Amygdala (tissue), 56 donors: ENCODE data around the gene CBFA2T2.
"Not testable (repeated sequence)": the region's sequence is repeated elsewhere in the genome, so short reads cannot be mapped to it uniquely, and the experiment has no call there.

ENCODE experiments used
- DNase-seq, 56 donors: peaks; one replicate each; lab custom pipeline; 2025; lab: John Stamatoyannopoulos, UW

Gene CBFA2T2

DNA sequence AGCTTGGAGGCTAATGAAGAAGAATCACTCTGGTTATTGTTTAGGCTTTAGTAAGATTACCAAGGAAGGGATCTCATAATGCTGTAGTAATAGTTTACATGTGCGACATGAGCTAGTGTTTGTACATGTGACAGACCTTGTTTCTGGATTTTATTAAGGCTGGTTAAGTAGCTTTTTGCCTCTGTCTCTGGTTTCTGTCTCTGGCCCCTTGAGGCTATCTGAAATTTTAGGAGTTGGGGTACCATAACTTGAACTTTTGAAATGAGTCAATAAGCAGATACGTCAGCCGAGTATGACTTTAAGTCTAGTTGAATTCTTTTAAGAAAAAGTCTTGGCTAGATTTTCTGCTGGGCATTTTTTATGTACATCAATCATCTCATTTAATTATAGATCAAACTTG lies 9.5 kb downstream of the CBFA2T2 start:
- DNase-seq: no peak

GRCh38 chr20:33501000-33501399 lies 11.1 kb downstream of the CBFA2T2 start:
- DNase-seq: no peak

- no peak for DNase-seq
These were observed 13.7 kb downstream of the CBFA2T2 start for GRCh38 chr20:33503564-33503963.

DNA sequence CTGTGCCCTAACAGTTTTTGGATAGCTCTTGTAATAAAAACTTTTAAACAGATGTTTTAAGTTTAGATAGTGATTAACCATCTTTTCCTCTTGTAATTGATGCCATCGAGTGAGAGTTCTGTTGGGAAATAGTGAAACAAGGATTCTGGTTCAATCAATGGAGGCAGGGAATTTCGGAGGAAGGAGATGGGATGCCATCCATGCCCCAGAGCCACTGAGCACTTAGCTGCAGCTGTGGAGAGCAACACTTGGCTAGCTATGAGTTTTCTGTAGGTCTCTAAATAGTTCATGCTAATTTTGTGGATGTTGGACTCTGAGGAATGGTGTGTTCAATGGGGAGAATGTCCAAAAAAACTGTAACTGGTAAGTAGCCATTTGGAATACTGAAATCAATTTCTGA lies 16.7 kb downstream of the CBFA2T2 start:
- no peak for DNase-seq

GRCh38 chr20:33507461-33507860 lies 17.6 kb downstream of the CBFA2T2 start:
- DNase-seq: no peak

GRCh38 chr20:33508015-33508414 lies 18.1 kb downstream of the CBFA2T2 start:
- not testable (repeated sequence) for DNase-seq

- DNase-seq: not testable (repeated sequence)
These were observed 19.2 kb downstream of the CBFA2T2 start for GRCh38 chr20:33509057-33509456.

DNA sequence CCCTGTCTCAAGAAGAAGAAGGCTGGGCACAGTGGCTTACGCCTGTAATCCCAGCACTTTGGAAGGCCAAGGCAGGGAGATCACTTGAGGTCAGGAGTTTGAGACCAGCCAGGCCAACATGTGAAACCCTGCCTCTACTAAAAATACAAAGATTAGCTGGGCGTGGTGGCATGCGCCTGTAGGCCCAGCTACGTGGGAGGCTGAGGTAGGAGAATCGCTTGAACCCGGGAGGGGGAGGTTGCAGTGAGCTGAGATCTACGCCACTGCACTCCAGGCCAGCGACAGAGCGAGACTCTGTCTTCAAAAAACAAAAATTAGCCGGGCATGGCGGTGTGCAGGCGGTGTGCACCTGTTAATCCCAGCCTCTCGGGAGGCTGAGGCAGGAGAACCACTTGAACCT lies 22.0 kb downstream of the CBFA2T2 start:
- not testable (repeated sequence) for DNase-seq

GRCh38 chr20:33515569-33516216 lies 25.8 kb downstream of the CBFA2T2 start:
- no peak for DNase-seq

GRCh38 chr20:33516882-33517281 lies 27.0 kb downstream of the CBFA2T2 start:
- no peak for DNase-seq

DNA sequence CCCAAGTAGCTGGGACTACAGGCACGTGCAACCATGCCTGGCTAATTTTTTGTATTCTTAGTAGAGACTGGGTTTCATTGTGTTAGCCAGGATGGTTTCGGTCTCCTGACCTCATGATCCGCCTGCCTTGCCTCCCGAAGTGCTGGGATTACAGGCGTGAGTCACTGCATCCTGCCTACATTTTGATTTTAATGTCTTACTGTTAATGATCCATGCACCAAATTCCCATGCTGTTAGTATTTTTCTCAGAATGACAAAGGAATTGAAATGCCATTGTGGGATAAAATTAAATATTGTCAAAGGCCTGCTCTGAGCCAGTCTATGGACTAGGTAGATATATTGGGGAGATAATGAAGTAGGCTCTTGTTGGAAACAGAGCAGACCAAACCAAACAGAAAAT lies 28.2 kb downstream of the CBFA2T2 start:
- no peak for DNase-seq

GRCh38 chr20:33521461-33521860 lies 31.6 kb downstream of the CBFA2T2 start:
- DNase-seq: no peak

DNA sequence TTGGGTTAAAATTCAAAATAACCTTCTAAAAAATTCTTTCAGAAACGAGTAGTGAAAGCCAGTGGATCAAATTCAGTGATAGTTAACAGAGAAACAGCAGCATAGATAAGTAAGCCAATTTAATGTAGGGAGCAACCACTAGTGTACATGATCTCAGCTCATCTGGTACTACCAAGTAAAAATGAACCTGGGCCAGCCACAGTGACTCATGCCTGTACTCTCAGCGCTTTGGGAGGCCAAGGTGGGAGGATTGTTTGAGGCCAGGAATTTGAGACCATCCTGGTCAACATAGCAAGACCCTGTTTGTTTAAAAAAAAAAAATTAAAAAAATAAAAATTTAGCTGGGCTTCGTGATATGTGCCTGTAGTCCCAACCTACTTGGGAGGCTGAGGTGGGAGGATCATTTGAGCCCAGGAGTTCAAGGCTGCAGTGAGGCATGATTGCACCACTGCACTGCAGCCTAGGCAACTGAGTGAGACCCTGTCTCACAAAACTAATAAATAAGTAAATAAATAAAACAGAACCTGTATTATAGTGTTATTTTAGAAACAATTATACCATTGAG lies 32.4 kb downstream of the CBFA2T2 start:
- no peak for DNase-seq

DNA sequence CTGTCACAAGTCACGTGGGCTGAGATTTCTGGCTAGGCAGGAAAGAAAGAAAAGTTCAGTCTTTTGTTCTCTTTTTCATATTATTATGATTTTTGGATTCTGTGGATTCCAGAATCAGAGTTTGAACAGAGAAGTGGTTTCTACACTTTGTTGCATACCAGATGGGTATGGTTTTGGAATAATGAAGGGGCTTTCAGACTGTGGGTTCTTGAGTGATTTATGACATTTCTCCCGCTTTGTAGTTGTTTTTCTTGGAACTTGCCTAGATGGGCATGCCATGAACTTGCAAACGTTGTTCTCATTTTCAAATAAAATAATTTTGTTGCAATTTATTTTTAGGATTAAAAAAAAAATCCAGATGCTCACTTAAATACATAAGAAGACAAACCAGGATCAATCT lies 34.4 kb downstream of the CBFA2T2 start:
- DNase-seq: no peak

DNA sequence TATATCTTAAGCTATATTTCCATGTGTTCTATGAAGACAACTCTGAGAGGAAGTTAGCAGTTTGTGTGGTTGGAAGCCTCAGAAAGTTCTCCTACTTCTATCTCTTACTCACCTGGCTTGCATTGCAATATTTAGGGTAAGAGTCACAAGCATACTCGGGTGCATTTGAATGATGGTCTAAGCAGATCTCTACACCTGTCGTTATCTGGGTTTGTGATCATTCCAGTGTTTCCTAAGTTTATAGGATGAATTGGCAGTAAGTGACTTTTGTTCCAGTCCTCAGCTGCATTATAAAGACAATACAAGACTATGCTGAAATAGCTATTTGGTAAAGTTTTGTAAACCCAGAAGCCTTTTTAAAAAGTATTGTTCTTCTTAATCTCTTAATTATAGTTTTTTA lies 36.9 kb downstream of the CBFA2T2 start:
- no peak for DNase-seq

GRCh38 chr20:33531047-33531877 lies 41.4 kb downstream of the CBFA2T2 start:
- no peak for DNase-seq

GRCh38 chr20:33531885-33532284 lies 42.0 kb downstream of the CBFA2T2 start:
- DNase-seq: no peak

DNA sequence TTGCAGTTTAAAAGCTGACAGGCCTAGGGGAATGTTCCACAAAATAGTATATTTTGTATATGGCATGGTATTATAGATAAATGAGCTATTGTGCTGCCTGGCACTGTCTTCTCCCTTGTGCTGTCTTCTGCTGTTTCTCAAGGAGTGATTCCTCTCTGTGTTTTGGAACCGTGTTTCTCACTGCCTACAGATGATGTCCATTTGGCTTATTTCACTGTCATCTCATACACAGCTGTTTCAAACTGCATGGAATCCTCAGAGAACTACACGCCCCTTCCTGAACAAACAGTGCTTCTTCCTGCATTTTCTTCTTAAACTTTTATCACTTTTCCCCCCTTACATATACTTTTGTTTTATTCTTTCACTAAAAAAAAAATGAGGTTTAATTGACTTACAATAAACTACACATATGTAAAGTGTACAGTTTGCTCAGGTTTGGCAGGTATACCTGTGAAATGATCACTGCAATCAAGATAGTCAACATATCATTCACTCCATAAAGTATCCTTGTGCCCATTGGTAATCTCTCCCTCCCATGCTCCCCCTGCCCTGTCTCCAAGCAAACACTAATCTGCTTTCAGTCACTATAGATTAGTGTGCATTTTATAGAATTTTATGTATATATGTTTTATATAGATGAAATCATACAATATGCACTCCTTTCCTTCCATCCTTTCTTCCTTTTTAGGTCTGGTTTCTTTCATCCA lies 43.0 kb downstream of the CBFA2T2 start:
- no peak for DNase-seq

DNA sequence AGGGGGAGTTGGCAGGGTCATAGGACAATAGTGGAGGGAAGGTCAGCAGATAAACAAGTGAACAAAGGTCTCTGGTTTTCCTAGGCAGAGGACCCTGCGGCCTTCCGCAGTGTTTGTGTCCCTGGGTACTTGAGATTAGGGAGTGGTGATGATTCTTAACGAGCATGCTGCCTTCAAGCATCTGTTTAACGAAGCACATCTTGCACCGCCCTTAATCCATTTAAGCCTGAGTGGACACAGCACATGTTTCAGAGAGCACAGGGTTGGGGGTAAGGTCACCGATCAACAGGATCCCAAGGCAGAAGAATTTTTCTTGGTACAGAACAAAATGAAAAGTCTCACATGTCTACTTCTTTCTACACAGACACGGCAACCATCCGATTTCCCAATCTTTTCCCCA lies 45.8 kb downstream of the CBFA2T2 start:
- not testable (repeated sequence) for DNase-seq

- DNase-seq: no peak
These were observed 47.7 kb downstream of the CBFA2T2 start for GRCh38 chr20:33537608-33538007.

DNA sequence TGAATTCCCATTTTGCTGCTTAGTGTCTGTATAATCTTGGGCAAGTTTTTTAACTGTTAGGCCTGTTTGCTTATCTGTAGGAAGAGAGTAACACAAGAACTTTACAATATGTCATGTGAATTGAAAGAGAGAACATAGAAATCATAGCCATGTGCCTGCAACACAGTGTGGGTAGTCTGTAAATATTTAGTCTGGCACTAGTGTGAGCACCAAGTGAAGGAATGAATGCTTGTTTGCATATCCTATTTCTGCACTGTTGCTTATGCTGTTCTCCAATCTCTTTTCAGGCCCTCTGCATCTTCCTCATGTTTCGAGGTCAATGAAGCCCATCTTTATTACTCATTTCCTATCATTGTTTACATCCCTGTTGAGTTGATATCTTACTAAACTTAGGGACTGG lies 49.2 kb downstream of the CBFA2T2 start:
- DNase-seq: no peak
